GM12874 (cell line): ENCODE results near the gene BZW1.

ENCODE experiments used
- TF ChIP-seq, protein P1 (sequence below): IDR thresholded peaks from 2 replicates; pipeline ENCODE4 v1.5.1; 2011; ENCODE audit warnings: low read depth, mild to moderate bottlenecking, control low read depth, low read length, moderate library complexity; ENCODE audit not compliant: insufficient read depth

The BZW1 gene

GRCh38 chr2:200811333-200812121 is at the start of gene BZW1:
Gene BZW1, plus strand, starts transcription at chr2:200811910. Its CDS starts 1,308 bp downstream, at chr2:200813218.
- TF ChIP-seq, protein P1, sequence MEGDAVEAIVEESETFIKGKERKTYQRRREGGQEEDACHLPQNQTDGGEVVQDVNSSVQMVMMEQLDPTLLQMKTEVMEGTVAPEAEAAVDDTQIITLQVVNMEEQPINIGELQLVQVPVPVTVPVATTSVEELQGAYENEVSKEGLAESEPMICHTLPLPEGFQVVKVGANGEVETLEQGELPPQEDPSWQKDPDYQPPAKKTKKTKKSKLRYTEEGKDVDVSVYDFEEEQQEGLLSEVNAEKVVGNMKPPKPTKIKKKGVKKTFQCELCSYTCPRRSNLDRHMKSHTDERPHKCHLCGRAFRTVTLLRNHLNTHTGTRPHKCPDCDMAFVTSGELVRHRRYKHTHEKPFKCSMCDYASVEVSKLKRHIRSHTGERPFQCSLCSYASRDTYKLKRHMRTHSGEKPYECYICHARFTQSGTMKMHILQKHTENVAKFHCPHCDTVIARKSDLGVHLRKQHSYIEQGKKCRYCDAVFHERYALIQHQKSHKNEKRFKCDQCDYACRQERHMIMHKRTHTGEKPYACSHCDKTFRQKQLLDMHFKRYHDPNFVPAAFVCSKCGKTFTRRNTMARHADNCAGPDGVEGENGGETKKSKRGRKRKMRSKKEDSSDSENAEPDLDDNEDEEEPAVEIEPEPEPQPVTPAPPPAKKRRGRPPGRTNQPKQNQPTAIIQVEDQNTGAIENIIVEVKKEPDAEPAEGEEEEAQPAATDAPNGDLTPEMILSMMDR: no peak

GRCh38 chr2:200762127-200762526 is 49.6 kb upstream of the BZW1 start:
- TF ChIP-seq, protein P1: no peak

- TF ChIP-seq, protein P1: no peak
Measured at GRCh38 chr2:200763422-200763821, 48.3 kb upstream of the BZW1 start.

DNA sequence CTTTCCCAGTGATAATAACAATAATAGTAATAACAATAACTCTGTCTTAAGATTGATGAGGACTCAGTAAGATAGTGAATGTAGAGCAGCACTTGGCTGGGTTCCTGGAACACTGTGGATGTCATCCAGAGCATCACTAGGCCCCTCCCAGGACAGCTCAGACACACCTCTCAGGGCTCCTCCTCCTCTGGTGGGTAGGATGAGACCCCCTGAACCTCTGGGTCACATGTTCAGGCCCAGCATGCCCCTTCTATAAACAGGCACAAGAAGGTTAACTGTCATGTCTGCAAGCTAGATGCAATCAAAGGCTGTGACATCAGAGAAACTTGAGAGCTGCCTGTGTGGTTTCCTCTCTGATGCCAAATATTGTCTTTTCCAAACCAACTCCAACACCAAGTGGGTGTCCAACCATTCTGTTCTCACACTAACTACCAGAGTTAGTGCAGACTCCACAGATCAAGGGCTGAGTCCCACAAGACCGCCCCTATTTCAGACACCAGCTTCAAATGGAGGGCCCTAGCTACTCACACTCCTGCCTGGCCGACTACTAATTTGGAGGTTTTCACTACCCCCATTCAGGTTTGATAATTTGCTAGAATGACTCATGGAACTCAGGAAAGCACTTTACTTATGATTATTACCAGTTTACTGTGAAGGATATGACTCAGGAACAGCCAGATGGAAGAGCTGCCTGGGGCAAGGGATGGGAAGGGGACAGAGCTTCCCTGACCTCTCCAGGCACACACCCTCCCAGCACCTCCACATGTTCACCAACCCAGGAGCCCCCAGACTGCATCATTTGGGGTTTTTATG is 46.4 kb upstream of the BZW1 start:
- TF ChIP-seq, protein P1: no peak

GRCh38 chr2:200765995-200766660 is 45.6 kb upstream of the BZW1 start:
- TF ChIP-seq, protein P1: no peak

DNA sequence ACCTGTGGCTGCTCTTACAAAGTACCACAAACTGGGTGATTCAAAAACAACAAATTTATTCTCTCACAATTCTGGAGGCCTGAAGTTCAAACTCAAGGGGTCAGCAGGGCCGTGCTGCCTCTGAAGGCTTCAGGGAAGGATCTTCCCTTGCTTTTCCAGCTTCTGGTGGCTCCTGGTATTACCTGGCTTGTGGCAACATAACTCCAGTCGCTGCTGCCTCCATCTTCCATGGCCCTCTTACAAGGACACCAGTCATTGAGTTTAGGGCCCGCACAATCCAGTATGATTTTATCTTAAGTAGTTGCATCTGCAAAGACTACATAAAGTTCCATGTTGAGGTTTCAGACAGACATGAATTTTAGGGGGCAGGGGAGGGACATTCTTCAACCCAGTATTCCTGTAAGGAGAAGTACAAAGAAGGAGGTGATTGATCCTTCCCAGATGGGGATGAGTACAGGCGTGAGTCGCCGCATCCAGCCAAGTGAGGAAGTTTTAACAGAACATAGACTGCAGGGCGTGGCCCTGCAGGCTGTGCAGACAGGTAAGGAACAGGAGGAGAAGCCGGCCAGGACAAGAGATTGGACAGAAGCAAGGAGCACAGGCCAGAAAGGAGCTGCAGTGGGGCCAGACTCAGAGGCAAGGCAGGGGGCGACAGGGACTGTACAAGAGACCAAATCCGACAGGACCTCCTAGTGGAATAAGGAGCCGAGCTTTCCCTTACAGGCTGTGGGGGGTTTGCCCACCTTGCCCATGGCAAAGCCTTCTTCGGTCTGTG is 44.4 kb upstream of the BZW1 start:
- TF ChIP-seq, protein P1: no peak

GRCh38 chr2:200770847-200771246 is 40.9 kb upstream of the BZW1 start:
- TF ChIP-seq, protein P1: no peak
